ENCODE results near the gene HSH2D.
"Not testable (repeated sequence)": the region's sequence is repeated elsewhere in the genome, so short reads cannot be mapped to it uniquely, and the experiment has no call there.

DNA sequence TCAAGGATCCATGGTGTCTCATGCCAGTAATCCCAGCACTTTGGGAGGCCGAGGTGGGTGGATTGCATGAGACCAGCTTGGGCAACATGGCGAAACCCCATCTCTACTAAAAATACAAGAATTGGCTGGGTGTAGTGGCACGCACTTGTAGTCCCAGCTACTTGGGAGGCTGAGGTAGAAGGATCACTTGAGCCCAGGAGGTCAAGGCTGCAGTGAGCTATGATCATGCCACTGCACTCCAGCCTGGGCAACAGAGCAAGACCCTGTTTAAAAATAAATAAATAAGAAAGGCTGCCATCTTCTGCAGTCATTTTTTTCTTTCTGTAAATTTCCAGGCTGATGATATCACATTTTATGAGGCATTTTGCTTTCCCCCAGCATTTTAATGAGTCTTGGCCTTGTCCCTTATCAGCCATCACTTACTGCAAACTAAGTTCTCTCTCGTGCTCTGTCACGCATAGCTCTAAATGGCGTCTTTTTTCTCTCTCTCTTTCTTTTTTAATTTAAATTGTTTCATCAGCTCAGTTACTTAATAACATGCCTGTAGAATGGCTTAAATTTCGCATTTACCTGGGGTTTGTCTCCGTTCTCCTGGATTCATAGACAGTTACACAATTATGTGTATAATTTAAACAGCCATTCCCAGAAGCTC is 44.0 kb upstream of the HSH2D start:
- TF ChIP-seq CTCF (IDR thresholded peaks at IDR 0.05; ENCODE audit: low read length); EZH2phosphoT487 (IDR thresholded peaks at IDR 0.05; ENCODE audit: low read length); EZH2 (optimal IDR thresholded peaks at IDR 0.05; ENCODE audit: low read depth, low read length): not testable (repeated sequence)

Measured in MM.1S (cell line).